HG02981 (cell line): ENCODE measurements around the gene HES6.

ENCODE experiments used
- ATAC-seq: cut with Tn5 transposase; IDR thresholded peaks from one replicate; pipeline ENCODE4 v1.9.1; 2021; ENCODE audit warnings: mild to moderate bottlenecking, moderate library complexity; ENCODE audit not compliant: unreplicated experiment

HES6 gene

DNA sequence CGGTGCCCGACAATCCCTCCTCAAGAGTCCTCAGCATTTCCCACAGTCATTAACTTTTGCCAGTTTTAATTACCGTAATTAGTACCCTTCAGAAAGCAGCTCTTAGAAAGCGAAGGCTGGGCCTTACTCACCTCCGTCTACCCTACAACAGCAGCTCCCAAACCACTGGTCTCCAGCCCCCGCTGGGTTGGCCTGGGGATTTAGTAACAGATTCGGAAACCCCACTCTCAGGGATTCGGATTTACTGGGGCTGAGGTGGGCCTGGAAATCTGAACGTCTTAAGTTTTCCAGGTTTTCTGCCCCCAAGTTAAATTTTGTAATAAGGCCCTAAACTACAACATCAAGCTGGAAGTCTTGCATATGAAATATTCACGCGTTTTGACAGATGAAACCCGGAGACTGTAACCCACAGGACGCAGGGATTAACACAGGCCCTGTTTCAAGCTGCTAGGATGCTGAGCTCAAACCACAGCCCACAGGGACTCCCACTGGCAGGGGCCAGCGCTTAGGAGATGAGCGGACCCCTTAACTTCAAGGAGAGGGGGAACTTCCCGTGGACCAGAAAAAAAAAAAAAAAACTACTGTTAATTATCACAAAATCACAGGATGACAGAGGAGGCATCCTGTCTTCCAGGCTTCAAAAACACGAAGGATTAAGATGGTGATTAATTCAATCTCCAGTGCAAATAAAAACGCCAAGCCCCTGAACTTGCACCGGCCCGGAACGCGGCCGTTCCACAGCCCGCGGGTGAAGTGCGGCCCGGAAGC, 37.3 kb downstream of the HES6 start:
- ATAC-seq, result no peak

DNA sequence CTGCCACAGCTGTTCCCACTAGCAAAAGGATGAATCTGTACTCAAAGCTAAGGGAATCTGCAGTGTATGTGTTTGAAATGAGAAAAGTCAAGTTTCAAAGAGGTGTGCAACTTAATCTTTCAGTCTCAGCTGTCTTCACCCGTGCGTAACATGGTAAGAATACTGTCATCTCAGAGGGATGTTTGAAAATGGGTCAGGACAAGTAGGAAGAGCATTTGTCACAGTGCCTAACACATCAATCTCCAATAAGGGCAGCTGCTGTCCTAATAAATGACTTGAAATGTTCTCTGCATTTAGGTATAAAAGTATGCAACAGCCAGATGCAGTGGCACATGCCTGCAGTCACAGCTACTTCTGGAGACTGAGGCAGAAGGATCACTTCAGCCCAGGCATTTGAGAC, 49.4 kb downstream of the HES6 start:
- ATAC-seq, result no peak
